C1 segment of cervical spinal cord (tissue), 14 donors: ENCODE measurements around the gene COL24A1.
"Not testable (repeated sequence)": the region's sequence is repeated elsewhere in the genome, so short reads cannot be mapped to it uniquely, and the experiment has no call there.

Experiments
- DNase-seq, 14 donors: peaks; one replicate each; lab custom pipeline; 2025; lab: John Stamatoyannopoulos, UW

Gene COL24A1

DNA sequence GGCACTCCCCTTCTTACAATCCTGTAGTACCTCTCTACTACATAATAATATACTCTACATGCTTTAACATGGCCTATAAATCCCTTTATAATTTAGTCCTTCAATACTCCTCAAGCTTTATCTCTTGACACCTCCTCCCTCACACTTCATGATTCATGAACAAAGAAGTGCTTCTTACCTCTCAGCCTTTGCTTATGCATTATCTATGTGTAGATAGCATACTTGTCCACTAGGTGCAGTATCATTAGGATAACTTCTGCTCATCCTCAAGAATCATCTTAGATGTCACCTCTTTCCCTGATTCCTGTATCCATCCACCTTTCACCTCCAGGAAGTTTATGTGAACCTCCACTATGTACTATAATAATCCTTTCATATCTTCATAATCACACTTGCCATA lies 74.4 kb downstream of the COL24A1 start:
- no peak for DNase-seq

DNA sequence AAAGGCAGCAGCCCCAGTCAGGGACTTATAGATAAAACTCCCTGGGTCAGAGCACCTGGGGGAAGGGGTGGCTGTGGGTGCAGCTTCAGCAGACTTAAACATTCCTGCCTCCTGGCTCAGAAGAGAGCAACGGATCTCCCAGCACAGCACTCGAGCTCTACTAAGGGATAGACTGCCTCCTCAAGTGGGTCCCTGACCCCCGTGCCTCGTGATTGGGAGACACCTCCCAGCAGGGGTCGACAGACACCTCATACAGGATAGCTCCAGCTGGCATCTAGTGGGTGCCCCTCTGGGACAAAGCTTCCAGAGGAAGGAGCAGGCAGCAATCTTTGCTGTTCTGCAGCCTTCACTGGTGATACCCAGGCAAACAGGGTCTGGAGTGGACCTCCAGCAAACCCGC lies 84.1 kb downstream of the COL24A1 start:
- DNase-seq, result not testable (repeated sequence)

DNA sequence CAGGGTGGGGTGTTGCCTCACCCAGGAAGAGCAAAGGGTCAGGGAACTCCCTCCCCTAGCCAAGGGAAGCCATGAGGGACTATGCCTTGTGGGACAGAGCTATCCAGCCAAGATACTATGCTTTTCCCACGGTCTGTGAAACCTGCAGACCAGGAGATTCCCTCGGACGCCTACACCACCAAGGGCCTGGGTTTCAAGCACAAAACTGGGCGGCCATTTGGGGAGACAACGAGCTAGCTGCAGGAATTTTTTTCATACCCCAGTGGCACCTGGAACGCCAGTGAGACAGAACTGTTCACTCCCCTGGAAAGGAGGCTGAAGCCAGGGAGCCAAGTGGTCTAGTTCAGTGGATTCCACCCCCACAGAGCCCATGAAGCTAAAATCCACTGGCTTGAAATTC lies 84.7 kb downstream of the COL24A1 start:
- DNase-seq, result not testable (repeated sequence)

DNA sequence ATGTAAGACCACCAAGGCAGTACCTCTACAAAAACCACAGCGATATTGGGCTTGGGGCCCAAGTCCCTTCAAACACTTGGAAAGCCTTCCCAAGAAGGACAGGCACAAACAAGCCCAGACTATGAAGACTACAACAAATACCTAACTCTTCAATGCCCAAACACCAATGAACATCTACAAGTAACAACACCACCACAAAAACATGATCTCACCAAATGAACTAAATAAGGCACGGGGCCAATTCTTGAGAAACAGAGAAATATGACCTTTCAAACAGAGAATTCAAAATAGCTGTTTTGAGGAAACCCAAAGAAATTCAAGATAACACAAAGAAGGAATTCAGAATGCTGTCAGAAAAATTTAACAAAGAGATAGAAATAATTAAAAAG lies 86.8 kb downstream of the COL24A1 start:
- no peak for DNase-seq

DNA sequence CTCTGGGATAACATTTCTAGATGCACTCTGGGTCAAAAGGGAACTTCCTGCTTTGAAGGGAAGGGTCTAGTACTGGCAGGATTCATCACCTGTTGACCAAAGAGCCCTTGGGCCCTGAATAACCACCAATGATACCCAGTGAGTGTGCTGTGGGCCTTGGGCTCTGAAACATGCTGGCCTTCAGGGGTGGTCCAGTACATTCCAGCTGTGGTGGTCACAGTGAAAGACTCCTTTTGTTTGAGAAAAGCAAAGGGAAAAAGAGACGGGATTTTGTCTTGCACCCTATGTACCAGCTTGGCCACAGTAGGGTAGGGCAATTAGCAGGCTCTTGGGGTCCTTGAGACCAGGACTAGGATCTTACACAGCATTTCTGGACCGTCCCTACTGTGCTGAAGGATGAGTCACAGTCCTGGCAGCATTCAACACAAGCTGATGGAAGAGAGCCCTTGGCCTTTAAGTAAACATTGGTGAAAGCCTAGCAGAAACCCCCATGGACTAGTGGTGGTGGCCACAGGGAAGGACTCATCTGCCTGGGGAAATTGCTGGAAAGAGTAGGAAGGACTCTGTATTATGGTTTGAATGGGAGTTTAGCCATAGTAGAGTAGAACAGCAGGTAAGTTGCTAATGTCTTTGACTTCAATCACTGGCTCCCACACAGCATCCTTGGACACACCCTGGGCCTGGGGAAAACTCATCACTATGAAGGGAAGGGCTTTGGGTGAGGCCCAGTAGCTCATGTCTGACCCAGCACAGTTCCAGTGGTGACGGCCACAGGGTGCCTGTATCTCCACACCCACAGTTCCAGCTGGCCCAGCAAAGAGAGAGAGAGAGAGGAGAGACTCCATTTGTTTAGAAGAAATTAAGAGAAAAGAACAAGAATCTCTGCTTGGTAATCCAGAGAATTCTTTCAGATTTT lies 87.5 kb downstream of the COL24A1 start:
- DNase-seq, result no peak

DNA sequence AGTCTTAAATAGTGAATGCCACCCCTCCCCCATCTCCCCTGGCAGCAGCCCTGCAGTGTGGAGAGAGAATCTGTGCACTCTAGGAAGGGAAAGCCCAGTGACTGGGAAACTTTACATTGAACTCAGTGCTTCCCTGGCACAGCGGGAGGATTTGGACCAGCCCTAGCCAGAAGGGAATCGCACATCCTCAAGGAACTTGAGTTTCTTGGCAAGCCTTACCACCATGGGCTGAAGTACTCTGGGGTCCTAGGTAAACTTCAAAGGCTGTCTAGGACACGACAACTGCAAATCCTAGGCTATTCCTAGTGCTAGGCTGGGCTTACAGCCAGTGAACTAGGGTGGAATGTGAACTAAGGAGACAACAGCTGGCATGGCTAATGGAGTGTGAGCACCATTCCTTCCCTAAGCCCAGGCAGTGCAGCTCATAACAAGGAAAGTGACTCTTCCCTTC lies 88.3 kb downstream of the COL24A1 start:
- DNase-seq, result no peak

DNA sequence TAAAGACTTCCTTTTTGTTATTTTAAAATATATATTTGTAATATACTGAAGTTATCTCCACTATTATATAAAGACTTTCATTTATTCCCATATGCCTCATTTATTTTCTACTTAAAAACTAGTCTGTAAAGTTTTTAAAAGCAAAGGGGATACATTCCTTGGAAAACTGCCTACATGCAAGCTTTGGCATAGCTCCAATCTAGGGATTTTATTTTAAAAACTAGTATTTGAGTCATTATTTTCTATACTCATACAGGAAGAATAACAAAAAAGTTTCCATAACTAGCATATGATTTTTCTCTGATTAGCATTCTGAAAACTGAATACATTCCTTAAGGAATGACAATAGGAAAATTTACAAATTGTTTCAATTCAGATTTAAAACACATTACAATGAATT lies 88.9 kb downstream of the COL24A1 start:
- no peak for DNase-seq

DNA sequence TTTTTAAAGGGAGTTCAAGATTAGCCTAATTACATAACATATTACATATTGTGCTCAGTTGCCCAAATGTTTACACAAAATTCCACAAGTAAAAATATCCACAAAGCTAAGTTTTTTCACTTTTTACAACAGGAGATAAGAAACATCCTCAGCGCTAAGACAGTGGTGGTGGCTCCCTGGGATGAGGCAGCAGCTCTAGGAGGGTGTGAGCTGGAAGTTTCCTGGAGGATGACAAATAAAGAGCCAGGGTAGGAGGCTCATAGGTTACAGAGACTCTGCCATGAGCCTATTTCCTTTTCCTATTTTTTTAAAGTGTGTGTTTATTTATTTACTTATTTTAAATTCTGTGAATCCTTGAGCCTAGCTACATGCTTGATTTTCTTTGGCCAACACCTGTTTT lies 91.7 kb downstream of the COL24A1 start:
- DNase-seq, result no peak

DNA sequence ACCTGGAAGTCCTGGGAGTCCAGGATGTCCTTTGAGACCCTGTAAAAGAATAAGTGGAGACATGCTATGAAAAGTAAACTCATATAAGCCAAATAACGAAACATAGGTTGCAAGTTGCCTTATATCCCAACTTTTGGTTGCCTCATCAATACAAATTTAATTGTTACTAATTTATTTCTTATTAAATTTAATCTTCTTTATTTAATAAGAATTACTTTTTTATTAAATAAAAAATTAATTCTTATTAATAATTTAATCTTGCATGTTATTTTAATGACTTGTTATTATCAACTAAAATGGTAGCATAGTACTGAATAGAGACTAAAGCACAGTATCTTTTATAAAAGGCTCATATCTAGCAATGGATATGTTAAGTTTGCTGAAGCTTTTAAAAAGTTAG lies 92.9 kb downstream of the COL24A1 start:
- no peak for DNase-seq

DNA sequence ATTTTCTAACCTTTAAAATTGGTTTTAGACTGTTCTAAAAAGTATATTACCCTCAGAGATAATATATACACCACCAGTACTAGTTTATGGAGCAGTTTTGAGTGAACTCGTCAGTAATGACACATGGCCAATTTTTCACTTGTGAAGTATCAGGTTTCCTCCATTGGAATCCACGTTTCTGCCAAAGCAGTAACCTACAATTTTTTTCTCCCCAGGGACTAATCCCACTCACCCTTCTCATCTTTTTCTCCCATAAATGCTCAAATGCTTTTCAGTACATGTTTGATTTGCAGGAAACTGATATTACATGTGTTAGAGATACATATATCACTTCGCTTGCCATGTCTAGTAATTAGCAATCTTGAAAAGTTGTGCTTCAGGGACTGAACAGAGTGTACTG lies 94.1 kb downstream of the COL24A1 start:
- DNase-seq, result no peak

DNA sequence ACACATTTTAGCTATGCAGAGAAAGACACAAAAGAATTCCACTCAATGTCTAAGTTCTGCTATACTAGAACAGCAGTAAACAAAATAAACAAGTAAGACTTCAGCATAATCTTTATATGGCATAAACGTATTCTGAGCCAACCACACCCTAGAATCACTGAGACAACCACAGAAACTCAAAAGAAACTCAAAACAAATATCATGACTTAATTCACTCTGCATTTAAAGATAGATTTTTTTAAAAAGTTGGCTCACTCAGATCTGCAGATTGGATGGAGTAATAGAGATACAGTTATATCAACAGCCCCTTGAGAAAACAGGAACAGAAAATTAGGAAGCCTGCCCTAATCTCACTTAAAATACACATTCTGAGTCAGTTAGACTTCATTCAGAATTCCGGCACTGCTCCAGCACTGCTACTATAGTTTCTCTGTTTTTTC lies 95.0 kb downstream of the COL24A1 start:
- DNase-seq, result no peak

DNA sequence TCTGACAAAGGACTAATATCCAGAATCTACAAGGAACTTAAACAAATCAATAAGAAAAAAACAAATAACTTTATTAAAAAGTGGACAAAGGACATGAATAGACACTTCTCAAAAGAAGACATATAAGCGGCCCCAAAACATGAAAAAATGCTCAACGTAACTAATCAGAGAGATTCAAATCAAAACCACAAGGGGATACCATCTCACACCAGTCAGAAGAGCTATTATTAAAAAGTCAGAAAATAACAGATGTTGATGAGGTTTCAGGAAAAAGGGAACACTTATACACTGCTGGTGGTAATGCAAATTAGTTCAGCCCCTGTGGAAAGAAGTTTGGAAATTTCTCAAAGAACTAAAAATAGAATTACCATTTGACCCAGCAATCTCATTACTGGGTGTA lies 102.2 kb downstream of the COL24A1 start:
- no peak for DNase-seq

DNA sequence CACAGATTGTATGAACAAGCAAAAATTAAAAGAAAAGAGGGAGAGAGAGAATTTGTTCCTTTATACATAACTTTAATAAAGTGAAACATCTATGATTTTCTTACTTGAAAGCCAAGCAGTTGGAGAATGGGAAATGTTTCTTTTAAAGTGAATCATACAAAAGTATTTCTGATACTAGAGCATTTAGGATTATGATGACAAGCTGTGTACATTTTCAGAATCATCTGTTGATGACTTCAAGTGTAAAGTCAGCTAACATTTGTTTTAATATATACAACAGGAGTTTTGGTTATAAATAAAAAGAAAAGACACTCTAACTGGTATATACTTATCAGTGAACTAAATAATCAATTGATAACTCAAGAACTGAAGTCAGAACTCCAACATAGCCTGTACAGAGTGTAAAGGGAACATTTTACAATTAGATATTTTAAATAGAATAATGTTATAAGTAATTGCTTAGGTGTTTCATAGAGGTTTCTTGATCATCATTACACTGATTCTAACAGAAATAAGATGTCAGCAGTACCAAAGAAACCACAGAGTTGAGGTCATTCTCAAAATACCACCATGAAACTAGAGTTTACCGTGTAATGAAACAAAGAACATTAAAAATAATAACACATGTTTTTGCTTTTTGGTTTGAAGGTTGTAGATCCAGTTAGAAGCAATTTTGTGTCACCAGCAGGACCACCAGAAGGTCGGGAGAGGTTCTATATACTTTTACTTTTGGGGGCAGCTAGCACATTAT lies 103.4 kb downstream of the COL24A1 start:
- DNase-seq, result no peak

DNA sequence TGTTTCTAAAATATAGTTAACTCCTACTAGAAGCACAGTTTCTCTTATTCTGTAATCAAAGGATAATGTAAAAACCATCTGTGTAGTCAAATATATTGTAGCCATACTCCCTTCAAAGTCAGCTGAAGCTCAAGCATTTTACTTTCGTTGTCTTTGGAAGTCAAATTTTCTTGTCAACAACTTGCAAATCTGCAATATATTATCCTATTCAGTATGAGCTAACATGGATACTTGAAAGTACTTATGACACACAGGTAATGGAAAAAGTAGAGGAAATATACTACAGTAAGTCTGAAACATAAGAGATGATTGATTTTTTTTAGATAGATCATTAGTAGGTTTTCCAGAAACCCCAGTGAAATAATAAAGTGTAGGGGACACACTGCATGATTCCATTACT lies 121.5 kb downstream of the COL24A1 start:
- DNase-seq, result no peak

DNA sequence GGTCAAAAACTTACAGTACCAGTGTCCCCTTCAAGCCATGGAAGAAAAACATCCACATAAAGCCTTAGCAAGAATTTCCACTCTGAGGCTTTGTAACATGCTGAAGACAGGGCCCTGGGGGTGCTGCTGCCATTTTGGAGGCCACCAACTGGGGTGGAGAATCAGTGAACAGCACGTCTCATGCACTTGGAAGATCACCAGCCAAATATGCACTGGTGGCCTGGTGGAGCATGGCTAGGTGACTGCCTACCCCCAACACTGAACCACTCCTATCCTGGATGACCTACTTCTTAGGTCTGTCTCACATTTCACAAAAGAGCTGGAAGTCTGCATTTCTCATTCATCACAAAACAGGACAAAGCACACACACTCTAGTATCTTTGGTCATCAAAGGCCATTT lies 126.4 kb downstream of the COL24A1 start:
- no peak for DNase-seq

DNA sequence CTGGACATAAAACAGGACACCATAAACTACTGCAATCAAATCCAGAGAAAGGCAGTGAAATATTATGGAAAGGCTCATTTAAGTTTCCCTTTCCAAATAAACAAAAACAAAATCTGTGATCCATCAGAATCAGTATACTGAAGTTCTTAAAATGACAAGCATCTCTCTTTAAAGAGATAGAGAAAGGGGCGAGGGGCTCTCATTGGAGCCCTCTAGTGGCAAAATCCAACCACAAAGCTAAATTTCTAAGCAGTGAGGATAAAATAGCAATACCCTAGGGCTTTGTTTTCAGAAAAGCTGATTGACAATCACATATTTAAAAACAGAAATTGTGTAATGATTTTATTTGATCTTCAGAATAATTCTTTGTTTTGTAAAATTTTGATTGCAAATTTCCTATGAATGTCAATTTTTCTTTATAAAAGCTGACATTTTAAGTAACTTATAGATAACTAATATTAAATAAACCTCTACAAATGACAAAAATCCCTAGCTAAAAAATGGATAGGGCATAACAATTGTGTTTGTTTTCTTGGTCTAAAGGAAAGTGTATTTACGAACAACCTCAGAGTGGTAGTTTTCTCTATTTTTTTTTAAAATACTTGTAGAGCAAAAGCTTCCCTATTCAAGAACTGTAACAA lies 138.2 kb downstream of the COL24A1 start:
- DNase-seq, result peak in 1 of 14 donors; percentile 3

DNA sequence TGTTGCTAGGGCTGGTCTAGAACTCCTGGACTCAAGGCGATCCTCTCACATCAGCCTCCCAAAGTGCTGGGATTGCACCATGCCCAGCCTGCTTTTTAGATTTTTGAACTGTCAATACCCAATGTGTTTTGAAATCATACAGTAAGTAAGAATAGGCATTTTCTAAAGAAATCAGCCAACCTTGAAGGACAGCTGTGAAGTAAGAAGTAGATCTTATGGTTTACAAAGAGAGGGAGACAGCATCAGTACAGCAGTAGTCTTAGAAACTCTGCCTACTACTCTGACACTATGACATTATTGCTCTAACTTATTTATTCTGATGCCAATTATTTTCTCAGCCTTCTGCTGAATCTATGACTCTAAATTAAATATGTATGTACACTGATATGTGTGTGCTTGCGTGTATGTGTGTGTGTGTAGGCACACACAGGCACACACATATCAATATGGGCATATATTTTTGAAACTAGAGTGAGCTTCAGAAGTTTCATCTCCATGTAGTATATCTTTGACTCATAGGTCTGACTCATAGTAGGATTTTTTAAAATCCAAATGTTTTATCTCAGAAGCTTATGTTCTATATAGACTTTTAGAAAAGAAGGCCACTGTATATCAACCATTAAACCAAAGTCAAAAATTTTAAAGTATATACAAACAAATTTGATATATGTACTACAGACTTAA lies 140.4 kb downstream of the COL24A1 start:
- no peak for DNase-seq

DNA sequence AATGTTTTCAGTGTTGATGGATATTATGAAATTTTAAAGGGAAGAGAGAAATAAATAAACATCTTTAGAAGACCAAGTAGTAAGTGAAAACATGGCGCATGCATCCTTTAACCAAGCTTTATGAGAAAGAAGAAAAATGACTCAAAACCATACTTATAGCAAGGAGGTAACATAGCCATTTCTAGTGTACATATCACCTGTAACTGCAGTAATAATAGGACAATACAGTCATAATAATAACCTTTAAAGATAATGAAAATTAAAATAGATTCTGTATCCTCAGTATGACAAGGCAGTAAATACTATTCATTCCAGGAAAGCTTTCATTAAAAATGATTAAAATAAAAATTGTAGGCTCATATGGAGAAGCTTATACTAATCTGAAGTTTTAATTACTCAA lies 141.2 kb downstream of the COL24A1 start:
- DNase-seq, result no peak

DNA sequence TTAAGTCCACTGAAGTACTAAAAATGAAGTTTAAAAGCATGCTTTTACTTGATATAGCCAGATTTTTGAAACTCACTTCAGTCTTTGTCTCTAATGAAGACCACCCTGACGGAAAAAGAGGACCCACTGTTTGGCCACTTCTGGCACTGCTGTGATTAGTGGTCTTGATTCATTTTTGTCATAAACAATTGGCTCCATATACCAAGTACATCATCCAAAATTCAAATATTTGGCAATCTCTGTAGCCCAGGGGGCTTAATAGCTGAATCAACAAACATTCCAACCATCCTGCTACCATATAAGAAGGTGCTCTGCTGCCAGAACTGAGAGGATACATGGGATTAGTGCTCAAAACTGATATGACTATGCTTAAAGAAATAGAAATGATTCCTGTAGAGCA lies 156.0 kb downstream of the COL24A1 start:
- no peak for DNase-seq

DNA sequence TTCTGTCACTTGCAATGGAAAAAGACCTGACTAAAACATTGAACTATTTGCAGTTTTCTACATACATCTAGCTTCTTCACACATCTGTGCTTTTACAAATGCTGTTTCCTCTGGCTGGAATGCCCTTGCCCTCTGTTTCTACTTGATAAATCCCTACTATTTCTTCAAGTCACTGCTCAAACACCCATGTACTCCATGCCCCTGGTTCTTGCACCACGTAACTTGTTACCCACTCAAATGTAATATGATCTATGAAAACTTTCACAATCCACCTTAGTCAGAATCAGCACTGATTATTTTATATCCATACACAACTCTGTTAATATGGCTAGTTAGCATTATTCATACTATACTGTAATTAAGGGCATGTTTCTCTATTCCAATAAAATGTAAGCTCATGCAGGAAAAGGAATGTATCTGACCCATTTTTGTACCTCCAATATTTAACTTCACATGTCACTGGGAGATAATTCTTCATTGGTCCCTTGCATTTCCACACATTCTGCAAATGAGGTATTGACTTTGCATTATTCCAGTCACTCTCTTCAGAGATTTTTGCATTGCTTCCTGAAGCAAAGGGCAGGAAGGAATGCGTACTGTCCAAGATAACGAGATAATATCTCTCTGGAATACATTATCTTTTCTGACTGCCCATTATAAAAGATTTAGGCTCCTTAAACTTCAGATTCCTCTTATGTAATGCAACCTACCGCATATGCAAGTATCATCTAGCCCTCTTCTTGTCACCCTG lies 158.3 kb downstream of the COL24A1 start:
- no peak for DNase-seq

DNA sequence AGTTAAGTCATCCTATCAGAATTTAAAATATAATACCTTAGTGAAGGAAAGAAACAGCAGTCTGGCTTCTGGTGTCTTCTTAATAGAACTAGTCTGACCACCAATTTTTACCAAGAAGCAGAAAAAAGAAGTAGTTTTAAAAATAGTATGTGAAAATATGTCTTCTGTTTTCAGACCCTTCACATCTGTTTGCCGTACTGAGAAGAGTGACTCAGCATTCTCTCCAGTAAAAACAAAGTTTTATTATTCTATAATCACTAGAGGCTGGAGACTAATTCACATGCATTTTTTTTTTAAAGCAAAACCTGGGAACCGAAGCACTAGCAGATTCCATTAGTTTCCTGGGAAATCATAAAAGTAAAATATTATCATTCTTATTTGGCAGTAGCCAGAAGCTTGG lies 163.8 kb downstream of the COL24A1 start:
- DNase-seq, result no peak
